ENCODE results near the gene FNBP1L. TPM values are rescaled to one million over a fixed set of nuclear protein-coding genes. Genes with fewer than 3 reads are reported as not detected.

FNBP1L gene
- total RNA-seq, 1 donor from 2014 or later: 40.6 TPM

DNA sequence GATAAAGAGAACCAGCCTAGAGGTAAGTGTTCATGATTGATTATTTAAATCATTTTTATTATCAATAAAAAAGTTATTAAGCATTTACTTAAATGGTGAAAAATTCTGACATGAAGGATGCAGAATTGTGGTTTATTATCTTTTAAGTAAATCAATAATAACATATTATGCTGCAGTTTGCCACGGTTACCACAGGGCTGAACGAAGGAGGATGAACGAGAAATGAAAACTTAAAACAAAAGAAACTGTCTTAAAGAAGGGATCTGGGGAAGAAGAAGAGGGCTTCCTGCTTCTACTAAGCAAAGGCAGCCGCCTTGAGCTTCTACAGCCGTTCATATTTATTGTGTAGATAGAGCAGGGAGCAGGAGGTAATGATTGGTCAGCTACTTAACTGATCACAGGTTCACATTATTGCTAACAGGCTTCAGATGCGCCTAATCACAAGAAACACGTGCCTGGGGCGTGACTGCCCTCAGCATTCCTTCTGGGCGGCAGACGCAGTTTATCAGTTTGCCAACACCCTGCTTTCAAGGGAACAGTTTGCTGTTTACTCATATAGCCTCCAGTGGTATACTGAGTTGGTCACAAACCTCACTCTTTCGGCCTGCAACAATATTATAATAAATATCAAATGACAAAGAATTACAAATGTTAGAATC, 5.8 kb upstream of the FNBP1L start:
- TF ChIP-seq, protein P1, sequence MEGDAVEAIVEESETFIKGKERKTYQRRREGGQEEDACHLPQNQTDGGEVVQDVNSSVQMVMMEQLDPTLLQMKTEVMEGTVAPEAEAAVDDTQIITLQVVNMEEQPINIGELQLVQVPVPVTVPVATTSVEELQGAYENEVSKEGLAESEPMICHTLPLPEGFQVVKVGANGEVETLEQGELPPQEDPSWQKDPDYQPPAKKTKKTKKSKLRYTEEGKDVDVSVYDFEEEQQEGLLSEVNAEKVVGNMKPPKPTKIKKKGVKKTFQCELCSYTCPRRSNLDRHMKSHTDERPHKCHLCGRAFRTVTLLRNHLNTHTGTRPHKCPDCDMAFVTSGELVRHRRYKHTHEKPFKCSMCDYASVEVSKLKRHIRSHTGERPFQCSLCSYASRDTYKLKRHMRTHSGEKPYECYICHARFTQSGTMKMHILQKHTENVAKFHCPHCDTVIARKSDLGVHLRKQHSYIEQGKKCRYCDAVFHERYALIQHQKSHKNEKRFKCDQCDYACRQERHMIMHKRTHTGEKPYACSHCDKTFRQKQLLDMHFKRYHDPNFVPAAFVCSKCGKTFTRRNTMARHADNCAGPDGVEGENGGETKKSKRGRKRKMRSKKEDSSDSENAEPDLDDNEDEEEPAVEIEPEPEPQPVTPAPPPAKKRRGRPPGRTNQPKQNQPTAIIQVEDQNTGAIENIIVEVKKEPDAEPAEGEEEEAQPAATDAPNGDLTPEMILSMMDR (IDR thresholded peaks at IDR 0.05): no peak
- no peaks in the 10 kb centered on the region for H3K4me1 ChIP-seq
- no peaks in the 10 kb centered on the region for H3K36me3 ChIP-seq
- DNase-seq (peak; percentile 68), ATAC-seq (no peak)
- H3K27me3 ChIP-seq (ENCODE audit: low read depth): no peaks in the 10 kb centered on the region
- H3K9me3 ChIP-seq: no peaks in the 10 kb centered on the region
- H3K4me3 ChIP-seq: no peak overlapping the region
- intact Hi-C loops (cut with DNase I): no loop called here
- H3K27ac ChIP-seq: no peak overlapping the region

DNA sequence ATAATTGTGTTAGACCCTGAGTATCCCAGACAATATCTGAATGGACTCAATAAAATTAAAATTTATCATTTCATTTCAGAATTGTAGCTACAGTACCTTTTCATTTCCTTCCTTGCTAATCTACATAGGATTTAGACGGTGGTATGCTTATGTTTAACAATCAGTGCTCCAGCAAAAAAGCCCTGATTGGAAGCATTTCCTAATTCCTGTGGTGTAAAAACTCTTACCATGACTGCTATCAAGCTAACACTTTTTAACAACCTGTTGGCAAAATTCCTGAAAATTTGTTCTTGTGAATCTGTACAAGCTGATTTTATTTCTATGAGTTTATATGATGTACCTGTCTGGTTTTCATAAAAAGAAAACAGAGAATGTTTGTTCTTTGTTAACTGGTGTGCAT, 5.2 kb upstream of the FNBP1L start:
- no peaks in the 10 kb centered on the region for H3K9me3 ChIP-seq
- TF ChIP-seq, protein P1 (IDR thresholded peaks at IDR 0.05): no peak
- intact Hi-C loops (cut with DNase I): no loop called here
- H3K27me3 ChIP-seq (ENCODE audit: low read depth): no peaks in the 10 kb centered on the region
- peaks cover 6% of the 10 kb centered on the region for H3K4me1 ChIP-seq
- ATAC-seq (no peak), DNase-seq (no peak)
- H3K27ac ChIP-seq: no peak overlapping the region
- no peak overlapping the region for H3K4me3 ChIP-seq
- no peaks in the 10 kb centered on the region for H3K36me3 ChIP-seq

GRCh38 chr1:93443454-93443853, 4.5 kb upstream of the FNBP1L start:
- Histone ChIP-seq H3K27me3 (ENCODE audit: low read depth) (no peaks in the 10 kb centered on the region), H3K27ac (no peak overlapping the region), H3K9me3 (no peaks in the 10 kb centered on the region), H3K36me3 (no peaks in the 10 kb centered on the region), H3K4me3 (no peak overlapping the region), H3K4me1 (peaks cover 7% of the 10 kb centered on the region)
- ATAC-seq: no peak
- DNase-seq: no peak
- TF ChIP-seq, protein P1 (IDR thresholded peaks at IDR 0.05): no peak
- intact Hi-C loops (cut with DNase I): no loop called here

DNA sequence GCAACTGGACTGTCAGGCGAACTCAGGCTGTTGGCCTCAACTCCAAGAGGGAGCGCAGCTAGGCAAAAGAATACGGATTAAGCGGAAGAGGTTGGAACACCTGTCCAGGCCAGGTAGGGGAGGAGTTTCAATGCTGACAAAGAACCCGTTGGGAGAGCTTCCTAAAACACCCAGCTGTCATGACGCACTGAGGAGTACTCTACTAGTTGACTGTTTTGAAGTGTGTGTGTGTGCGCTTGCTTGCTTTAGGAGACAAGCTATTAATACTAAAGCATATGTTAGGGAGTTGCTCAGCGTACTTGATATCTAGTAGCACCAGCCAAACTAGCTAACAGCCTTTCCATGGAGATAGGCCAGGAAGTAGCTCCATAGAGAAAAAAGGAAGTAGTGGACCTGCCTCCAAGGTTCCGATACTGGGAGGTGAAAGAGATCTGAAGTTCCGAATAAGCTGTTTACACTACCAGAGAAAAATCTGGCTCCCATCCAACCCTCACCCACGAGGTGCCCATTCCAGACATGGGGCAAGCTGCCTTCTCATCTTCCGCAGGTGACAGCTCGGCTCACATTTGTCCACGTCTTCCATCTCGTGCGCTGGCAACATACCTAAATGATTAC, 974 bp upstream of the FNBP1L start:
- Histone ChIP-seq H3K36me3 (no peaks in the 10 kb centered on the region), H3K4me3 (peak overlapping the region; percentile 89), H3K27ac (peak overlapping the region; percentile 91), H3K27me3 (ENCODE audit: low read depth) (no peaks in the 10 kb centered on the region), H3K9me3 (no peaks in the 10 kb centered on the region), H3K4me1 (peaks cover 25% of the 10 kb centered on the region)
- intact Hi-C loops (cut with DNase I): no loop called here
- DNase-seq (no peak), ATAC-seq (peak; percentile 67 to 68)
- TF ChIP-seq, protein P1 (IDR thresholded peaks at IDR 0.05): no peak

DNA sequence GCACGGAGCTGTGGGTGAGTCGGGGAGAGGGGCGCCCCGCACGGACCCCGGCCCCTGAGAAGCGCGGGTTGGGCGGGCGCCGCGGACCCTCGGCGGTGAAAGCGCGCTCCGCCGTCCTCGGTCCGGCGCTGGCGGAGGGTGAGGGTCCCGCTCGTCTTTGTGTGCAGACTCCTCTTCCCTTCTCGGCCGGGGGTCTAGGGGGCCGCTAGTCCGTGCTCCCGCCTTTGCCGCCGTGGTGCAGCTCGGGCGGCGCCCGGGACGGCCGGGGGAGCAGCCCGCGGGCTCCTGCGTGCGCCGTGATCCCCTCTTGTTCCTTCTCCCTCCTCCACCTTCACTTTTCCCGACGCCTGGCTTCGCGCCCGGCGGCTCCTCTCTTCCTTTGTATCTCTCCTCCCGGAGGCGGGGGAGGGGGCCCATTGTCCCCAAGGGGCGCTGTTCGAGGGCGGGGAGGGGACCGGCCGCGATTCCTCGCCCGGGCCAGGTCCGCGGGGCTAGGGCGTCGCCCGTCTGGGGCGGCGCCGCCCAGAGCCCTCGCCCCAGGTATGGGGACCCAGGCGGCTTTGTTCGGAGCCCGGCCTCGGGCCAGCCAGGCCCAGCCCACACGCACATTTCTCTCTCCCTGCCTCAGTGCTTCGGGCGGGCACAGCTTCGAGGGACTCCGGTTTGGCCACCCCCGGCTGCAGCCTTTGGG, 519 bp downstream of the FNBP1L start:
- H3K4me1 ChIP-seq: peaks cover 30% of the 10 kb centered on the region
- peak overlapping the region; percentile 91 for H3K27ac ChIP-seq
- peak; percentile 81 to 83 for ATAC-seq
- intact Hi-C loops (cut with DNase I): no loop called here
- TF ChIP-seq, protein P1 (IDR thresholded peaks at IDR 0.05): peak; percentile 10
- no peaks in the 10 kb centered on the region for H3K9me3 ChIP-seq
- peak; percentile 62 for DNase-seq
- H3K36me3 ChIP-seq: no peaks in the 10 kb centered on the region
- peak overlapping the region; percentile 89 for H3K4me3 ChIP-seq
- no peaks in the 10 kb centered on the region for H3K27me3 ChIP-seq (ENCODE audit: low read depth)

All from lower lobe of right lung (tissue), 2 donors.